ENCODE results near the gene ADGRB2.

ADGRB2 gene

GRCh38 chr1:31755197-31755611, 8.9 kb downstream of the ADGRB2 start:
- no peaks in the 10 kb centered on the region for H3K4me1 ChIP-seq (ENCODE audit: control insufficient read depth, insufficient read depth, low read length)
- H3K4me3 ChIP-seq (ENCODE audit: low read length) = no peak overlapping the region
- H3K27me3 ChIP-seq (ENCODE audit: control insufficient read depth, insufficient read depth, low read length) = no peaks in the 10 kb centered on the region
- H3K9ac ChIP-seq (ENCODE audit: low read length) = no peak overlapping the region
- H3K27ac ChIP-seq (ENCODE audit: low read depth, low read length) = no peak overlapping the region
- no peaks in the 10 kb centered on the region for H3K36me3 ChIP-seq (ENCODE audit: control insufficient read depth, insufficient read depth, low read length)

- no peak overlapping the region for H3K9ac ChIP-seq (ENCODE audit: low read length)
- H3K4me3 ChIP-seq (ENCODE audit: low read length) = no peak overlapping the region
- H3K27me3 ChIP-seq (ENCODE audit: control insufficient read depth, insufficient read depth, low read length) = no peaks in the 10 kb centered on the region
- H3K27ac ChIP-seq (ENCODE audit: low read depth, low read length) = no peak overlapping the region
- no peaks in the 10 kb centered on the region for H3K36me3 ChIP-seq (ENCODE audit: control insufficient read depth, insufficient read depth, low read length)
- no peaks in the 10 kb centered on the region for H3K4me1 ChIP-seq (ENCODE audit: control insufficient read depth, insufficient read depth, low read length)
Observed at GRCh38 chr1:31754397-31754796, 9.7 kb downstream of the ADGRB2 start.

- Histone ChIP-seq H3K4me1 (ENCODE audit: control insufficient read depth, insufficient read depth, low read length) (no peaks in the 10 kb centered on the region), H3K36me3 (ENCODE audit: control insufficient read depth, insufficient read depth, low read length) (no peaks in the 10 kb centered on the region), H3K9ac (ENCODE audit: low read length) (no peak overlapping the region), H3K27ac (ENCODE audit: low read depth, low read length) (no peak overlapping the region), H3K4me3 (ENCODE audit: low read length) (no peak overlapping the region), H3K27me3 (ENCODE audit: control insufficient read depth, insufficient read depth, low read length) (no peaks in the 10 kb centered on the region)
Observed at GRCh38 chr1:31753707-31754349, 10.3 kb downstream of the ADGRB2 start.

- no peaks in the 10 kb centered on the region for H3K4me1 ChIP-seq (ENCODE audit: control insufficient read depth, insufficient read depth, low read length)
- no peak overlapping the region for H3K27ac ChIP-seq (ENCODE audit: low read depth, low read length)
- no peaks in the 10 kb centered on the region for H3K36me3 ChIP-seq (ENCODE audit: control insufficient read depth, insufficient read depth, low read length)
- no peak overlapping the region for H3K9ac ChIP-seq (ENCODE audit: low read length)
- no peaks in the 10 kb centered on the region for H3K27me3 ChIP-seq (ENCODE audit: control insufficient read depth, insufficient read depth, low read length)
- no peak overlapping the region for H3K4me3 ChIP-seq (ENCODE audit: low read length)
Observed at GRCh38 chr1:31752952-31753475, 11.1 kb downstream of the ADGRB2 start.

- no peaks in the 10 kb centered on the region for H3K4me1 ChIP-seq (ENCODE audit: control insufficient read depth, insufficient read depth, low read length)
- H3K9ac ChIP-seq (ENCODE audit: low read length) = no peak overlapping the region
- H3K27ac ChIP-seq (ENCODE audit: low read depth, low read length) = no peak overlapping the region
- H3K4me3 ChIP-seq (ENCODE audit: low read length) = no peak overlapping the region
- no peaks in the 10 kb centered on the region for H3K27me3 ChIP-seq (ENCODE audit: control insufficient read depth, insufficient read depth, low read length)
- no peaks in the 10 kb centered on the region for H3K36me3 ChIP-seq (ENCODE audit: control insufficient read depth, insufficient read depth, low read length)
Observed at GRCh38 chr1:31752258-31752657, 11.9 kb downstream of the ADGRB2 start.

GRCh38 chr1:31751822-31752241, 12.3 kb downstream of the ADGRB2 start:
- no peak overlapping the region for H3K27ac ChIP-seq (ENCODE audit: low read depth, low read length)
- no peaks in the 10 kb centered on the region for H3K4me1 ChIP-seq (ENCODE audit: control insufficient read depth, insufficient read depth, low read length)
- no peaks in the 10 kb centered on the region for H3K27me3 ChIP-seq (ENCODE audit: control insufficient read depth, insufficient read depth, low read length)
- no peak overlapping the region for H3K4me3 ChIP-seq (ENCODE audit: low read length)
- no peak overlapping the region for H3K9ac ChIP-seq (ENCODE audit: low read length)
- no peaks in the 10 kb centered on the region for H3K36me3 ChIP-seq (ENCODE audit: control insufficient read depth, insufficient read depth, low read length)

- Histone ChIP-seq H3K27me3 (ENCODE audit: control insufficient read depth, insufficient read depth, low read length) (no peaks in the 10 kb centered on the region), H3K27ac (ENCODE audit: low read depth, low read length) (no peak overlapping the region), H3K9ac (ENCODE audit: low read length) (no peak overlapping the region), H3K36me3 (ENCODE audit: control insufficient read depth, insufficient read depth, low read length) (no peaks in the 10 kb centered on the region), H3K4me1 (ENCODE audit: control insufficient read depth, insufficient read depth, low read length) (no peaks in the 10 kb centered on the region), H3K4me3 (ENCODE audit: low read length) (no peak overlapping the region)
Observed at GRCh38 chr1:31750858-31751510, 13.2 kb downstream of the ADGRB2 start.

GRCh38 chr1:31749785-31750735, 14.1 kb downstream of the ADGRB2 start:
- Histone ChIP-seq H3K27ac (ENCODE audit: low read depth, low read length) (no peak overlapping the region), H3K36me3 (ENCODE audit: control insufficient read depth, insufficient read depth, low read length) (no peaks in the 10 kb centered on the region), H3K27me3 (ENCODE audit: control insufficient read depth, insufficient read depth, low read length) (no peaks in the 10 kb centered on the region), H3K4me3 (ENCODE audit: low read length) (no peak overlapping the region), H3K4me1 (ENCODE audit: control insufficient read depth, insufficient read depth, low read length) (no peaks in the 10 kb centered on the region), H3K9ac (ENCODE audit: low read length) (no peak overlapping the region)

- H3K4me1 ChIP-seq (ENCODE audit: control insufficient read depth, insufficient read depth, low read length) = no peaks in the 10 kb centered on the region
- no peak overlapping the region for H3K27ac ChIP-seq (ENCODE audit: low read depth, low read length)
- no peaks in the 10 kb centered on the region for H3K36me3 ChIP-seq (ENCODE audit: control insufficient read depth, insufficient read depth, low read length)
- H3K9ac ChIP-seq (ENCODE audit: low read length) = no peak overlapping the region
- H3K27me3 ChIP-seq (ENCODE audit: control insufficient read depth, insufficient read depth, low read length) = no peaks in the 10 kb centered on the region
- no peak overlapping the region for H3K4me3 ChIP-seq (ENCODE audit: low read length)
Observed at GRCh38 chr1:31748365-31748764, 15.8 kb downstream of the ADGRB2 start.

- no peak overlapping the region for H3K27ac ChIP-seq (ENCODE audit: low read depth, low read length)
Observed at GRCh38 chr1:31747304-31747703, 16.8 kb downstream of the ADGRB2 start.

GRCh38 chr1:31746687-31747086, 17.5 kb downstream of the ADGRB2 start:
- H3K4me3 ChIP-seq (ENCODE audit: low read length) = no peak overlapping the region
- no peak overlapping the region for H3K27ac ChIP-seq (ENCODE audit: low read depth, low read length)
- H3K9ac ChIP-seq (ENCODE audit: low read length) = no peak overlapping the region
- H3K4me1 ChIP-seq (ENCODE audit: control insufficient read depth, insufficient read depth, low read length) = no peaks in the 10 kb centered on the region
- no peaks in the 10 kb centered on the region for H3K27me3 ChIP-seq (ENCODE audit: control insufficient read depth, insufficient read depth, low read length)
- no peaks in the 10 kb centered on the region for H3K36me3 ChIP-seq (ENCODE audit: control insufficient read depth, insufficient read depth, low read length)

More at GRCh38 chr1:31747304-31747703, 16.8 kb downstream of the ADGRB2 start:
- H3K36me3 ChIP-seq (ENCODE audit: control insufficient read depth, insufficient read depth, low read length) = no peaks in the 10 kb centered on the region
- H3K4me1 ChIP-seq (ENCODE audit: control insufficient read depth, insufficient read depth, low read length) = no peaks in the 10 kb centered on the region
- no peak overlapping the region for H3K9ac ChIP-seq (ENCODE audit: low read length)
- no peaks in the 10 kb centered on the region for H3K27me3 ChIP-seq (ENCODE audit: control insufficient read depth, insufficient read depth, low read length)
- no peak overlapping the region for H3K4me3 ChIP-seq (ENCODE audit: low read length)

- no peak overlapping the region for H3K9ac ChIP-seq (ENCODE audit: low read length)
- H3K4me3 ChIP-seq (ENCODE audit: low read length) = no peak overlapping the region
- no peaks in the 10 kb centered on the region for H3K4me1 ChIP-seq (ENCODE audit: control insufficient read depth, insufficient read depth, low read length)
- no peak overlapping the region for H3K27ac ChIP-seq (ENCODE audit: low read depth, low read length)
- no peaks in the 10 kb centered on the region for H3K27me3 ChIP-seq (ENCODE audit: control insufficient read depth, insufficient read depth, low read length)
- no peaks in the 10 kb centered on the region for H3K36me3 ChIP-seq (ENCODE audit: control insufficient read depth, insufficient read depth, low read length)
Observed at GRCh38 chr1:31745946-31746670, 18.0 kb downstream of the ADGRB2 start.

Measured in rectal smooth muscle tissue (tissue), 1 donor.